Activated CD4-positive, alpha-beta T cell treated with anti-CD3 and anti-CD28 coated beads for 4 hours (primary cell): ENCODE data around the gene C11orf52.
"Not testable (repeated sequence)": the region's sequence is repeated elsewhere in the genome, so short reads cannot be mapped to it uniquely, and the experiment has no call there.

Source experiments
- DNase-seq, 2 donors: peaks; one replicate each; pipeline ENCODE4 v3.0.0-alpha.2; 2020

The C11orf52 gene

DNA sequence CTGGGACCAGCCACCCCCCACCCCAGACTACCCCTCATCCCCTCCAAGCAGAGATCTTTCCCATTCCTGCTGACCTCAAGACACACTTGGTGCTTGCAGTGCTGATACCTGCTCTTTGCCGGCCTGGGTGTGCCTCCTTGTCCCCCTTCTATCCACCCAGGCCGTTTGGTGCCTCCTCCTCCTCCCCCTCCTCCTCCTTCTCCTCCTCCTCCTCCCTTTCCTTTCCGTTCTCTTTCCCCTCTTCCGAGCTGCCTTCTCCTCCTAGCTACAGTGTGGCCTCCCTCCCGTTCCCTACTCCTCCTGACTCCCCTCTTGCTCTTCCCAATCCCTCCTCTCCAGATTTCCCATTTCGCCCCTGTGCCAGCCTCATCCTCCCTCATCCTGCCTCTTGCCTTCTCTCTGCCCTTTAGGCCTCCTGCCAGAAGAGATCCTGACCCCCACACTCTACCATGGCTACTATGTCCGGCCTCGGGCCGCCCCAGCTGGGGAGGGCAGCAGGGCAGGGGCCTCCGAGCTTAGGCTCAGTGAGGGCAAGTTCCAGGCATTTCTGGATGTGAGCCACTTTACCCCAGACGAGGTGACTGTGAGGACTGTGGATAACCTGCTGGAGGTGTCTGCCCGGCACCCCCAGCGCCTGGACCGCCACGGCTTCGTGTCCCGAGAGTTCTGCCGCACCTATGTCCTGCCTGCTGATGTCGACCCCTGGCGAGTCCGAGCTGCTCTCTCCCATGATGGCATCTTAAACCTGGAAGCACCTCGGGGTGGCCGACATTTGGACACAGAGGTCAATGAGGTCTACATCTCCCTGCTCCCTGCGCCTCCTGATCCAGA is 5.5 kb upstream of the C11orf52 start:
- DNase-seq = no peak

DNA sequence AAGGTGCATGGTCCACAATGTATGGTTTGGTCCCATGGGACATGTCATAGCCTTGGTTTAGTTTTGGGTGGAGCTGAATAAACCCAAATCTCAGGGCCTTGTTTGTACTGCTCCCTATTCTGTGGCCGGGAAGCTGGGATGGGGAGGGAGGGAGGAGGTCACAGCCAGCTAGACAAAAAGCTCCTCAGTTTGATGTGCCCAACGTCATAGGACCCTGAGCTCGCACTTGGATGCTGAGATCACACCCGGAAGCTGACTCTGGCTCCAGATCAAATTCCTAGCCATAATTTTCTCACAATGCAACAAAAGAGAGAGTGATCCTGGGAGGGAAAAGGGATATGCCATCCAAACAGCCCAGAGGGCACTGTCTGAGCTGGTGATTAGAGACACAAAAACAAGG is 4.7 kb upstream of the C11orf52 start:
- DNase-seq = no peak

DNA sequence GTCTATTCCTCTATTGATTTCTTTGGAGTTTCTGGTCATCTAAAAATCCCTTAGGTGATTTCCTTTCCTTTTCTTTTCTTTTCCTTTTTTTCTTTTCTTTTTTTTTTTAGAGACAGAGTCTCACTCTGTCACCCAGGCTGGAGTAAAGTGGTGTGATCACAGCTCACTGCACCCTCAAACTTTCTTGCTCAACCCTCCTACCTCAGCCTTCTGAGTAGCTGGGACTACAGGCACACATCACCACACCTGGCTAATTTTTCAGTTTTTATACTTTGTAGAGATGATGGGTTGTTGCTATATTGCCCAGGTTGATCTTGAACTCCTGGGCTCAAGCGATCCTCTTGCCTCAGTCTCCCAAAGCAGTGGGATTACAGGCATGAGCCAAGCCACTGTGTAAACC is 1.9 kb upstream of the C11orf52 start:
- no peak for DNase-seq

DNA sequence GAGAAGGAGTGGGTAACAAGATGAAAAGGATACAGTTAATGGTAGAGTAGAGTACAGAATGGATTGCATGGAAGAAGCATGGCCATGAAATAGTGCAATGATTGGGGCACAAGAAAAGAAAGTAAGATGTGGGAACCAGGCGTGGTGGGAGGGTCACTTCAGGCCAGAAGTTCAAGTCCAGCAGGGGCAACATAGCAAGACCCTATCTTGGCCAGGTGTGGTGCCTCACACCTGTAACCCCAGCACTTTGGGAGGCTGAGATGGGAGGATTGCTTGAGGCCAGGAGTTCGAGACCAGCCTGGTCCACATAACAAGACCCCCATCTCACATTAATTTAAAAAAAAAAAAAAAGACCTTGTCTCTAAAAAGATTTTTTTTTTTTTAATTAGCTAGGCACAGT is 1.4 kb upstream of the C11orf52 start:
- no peak for DNase-seq

DNA sequence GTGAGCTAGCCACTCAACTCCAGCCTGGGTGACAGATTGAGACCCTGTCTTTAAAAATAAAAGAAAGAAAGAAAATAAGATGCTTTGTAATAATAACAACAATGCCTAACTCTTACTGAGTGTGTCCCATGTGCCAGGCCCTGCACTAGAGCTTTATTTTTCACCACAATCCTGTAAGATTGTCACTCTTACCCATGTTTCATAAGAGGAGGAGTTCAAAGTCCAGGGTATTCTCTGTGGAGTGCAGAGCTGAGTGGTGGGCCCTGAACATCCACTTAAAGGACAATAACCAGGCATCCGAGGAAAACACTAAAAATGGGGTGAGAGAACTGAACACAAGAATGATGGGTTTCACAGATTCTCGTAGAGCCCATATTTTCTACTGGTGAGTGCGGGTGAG is 925 bp upstream of the C11orf52 start:
- DNase-seq = no peak

DNA sequence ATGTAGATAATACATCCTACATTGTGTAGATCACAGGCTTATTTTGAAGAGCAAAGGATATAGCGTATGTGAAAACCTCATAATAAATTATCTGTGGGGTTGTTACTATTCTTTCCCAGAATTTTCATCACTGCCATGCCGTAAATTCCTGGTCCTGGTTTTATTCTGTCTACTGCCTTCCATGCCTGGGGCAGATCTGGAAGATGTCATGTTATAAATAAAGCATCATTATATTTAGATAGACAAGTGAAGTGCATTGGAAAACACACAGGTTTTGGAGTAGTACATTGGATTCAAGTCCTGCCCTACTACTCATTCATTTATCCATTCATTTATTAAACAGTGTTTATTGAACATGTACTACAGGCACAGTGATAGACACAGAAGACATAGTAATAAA is 2.2 kb downstream of the C11orf52 start:
- DNase-seq = no peak

DNA sequence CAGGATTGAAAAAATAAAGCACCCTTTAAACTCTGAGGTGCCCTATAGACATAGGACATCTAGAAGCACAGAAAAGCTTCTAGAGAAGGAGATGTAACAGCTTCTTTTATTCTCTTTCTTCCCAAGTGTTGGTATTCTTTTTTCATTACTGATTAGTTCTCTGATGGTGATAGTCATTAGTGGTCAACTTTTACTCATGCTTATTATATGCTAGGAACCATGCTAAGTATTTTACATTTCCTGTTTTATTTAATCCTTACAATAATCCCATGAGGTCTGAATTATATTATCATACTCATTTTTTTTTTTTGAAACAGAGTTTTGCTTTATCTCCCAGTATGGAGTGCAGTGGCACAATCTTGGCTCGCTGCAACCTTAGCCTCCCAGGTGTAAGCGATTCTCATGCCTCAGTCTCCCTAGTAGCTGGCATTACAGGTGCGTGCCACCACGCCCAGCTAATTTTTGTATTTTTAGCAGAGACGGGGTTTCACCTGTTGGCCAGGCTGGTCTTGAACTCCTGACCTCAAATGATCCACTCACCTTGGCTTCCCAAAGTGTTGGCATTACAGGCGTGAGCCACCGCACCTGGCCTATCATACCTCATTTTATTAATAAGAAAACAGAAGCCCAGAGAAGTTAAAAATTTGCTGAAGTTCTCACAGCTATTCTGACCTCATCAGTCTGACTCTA is 3.0 kb downstream of the C11orf52 start:
- no peak for DNase-seq

DNA sequence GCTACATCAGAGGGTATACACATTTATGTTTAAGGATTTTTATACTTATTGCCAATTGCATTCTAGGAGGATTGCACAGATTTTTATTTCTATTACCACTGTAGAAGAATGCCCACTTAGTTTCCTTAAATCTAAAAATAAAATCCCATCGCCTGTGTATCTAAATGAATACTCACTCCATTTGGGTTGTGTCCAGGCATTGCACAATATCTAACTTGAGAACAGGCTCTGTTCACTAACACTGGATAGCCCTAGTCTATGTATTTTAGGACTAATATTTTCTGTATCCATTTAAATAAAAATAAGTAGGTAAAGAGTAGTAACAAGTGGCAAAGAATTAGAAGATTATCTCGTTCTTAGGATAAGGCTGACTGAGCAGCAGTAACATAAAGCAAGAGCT is 4.1 kb downstream of the C11orf52 start:
- no peak for DNase-seq

DNA sequence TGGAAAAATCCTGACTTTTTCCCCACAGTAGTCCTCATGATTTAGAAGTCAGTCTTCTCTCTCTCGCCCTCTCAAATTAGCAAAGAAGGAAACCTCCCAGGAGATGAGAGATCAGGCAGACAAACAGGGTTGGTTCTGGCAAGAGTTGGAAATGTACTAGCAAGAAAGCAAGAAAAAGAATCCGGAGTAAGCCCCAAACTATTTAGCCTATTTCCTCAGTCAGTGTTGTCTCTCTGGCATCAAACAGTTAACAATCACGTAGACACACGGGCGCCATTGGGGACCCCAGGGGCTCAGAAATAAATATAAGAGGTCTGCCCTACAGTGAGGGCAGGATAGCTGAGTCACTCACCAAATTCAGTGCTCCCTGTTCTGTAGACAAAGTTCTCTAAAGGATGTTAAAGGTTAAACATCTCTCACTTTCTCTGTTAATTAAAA is 4.7 kb downstream of the C11orf52 start:
- DNase-seq = no peak

DNA sequence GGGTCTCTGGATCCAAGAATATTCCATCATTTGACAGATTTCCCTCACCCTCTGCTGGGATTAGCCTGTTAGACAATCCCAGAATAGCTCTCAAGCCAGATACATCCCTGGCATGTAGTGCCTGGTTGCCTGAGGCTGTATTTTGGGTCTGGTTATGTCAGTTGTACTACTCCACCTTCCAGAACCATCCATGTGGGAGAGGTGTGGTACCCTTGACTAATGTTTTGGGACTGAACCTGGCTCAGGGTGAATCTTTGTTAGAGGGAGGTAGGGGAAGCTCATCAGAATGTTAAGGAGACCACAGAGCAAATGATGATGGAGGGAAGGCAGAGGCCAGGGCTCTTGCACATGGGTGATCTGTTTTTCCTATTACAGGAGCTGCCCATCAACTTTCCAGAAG is 5.2 kb downstream of the C11orf52 start:
- DNase-seq = no peak

DNA sequence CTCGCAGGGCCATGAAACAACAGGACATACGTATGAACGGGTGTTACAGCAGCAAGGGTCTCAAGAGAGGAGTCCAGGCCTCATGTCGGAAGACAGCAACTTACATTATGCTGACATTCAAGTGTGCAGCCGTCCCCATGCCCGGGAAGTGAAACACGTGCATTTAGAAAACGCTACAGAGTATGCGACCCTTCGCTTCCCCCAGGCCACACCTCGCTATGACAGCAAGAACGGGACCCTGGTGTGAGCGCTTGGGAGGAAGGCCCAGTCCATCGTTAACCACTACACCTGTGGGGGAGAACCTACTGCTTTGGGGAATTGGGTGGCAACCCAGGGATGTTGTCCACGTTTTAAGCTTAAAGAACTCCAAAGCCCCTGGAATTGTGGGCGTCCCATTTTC is 7.2 kb downstream of the C11orf52 start:
- DNase-seq = no peak

DNA sequence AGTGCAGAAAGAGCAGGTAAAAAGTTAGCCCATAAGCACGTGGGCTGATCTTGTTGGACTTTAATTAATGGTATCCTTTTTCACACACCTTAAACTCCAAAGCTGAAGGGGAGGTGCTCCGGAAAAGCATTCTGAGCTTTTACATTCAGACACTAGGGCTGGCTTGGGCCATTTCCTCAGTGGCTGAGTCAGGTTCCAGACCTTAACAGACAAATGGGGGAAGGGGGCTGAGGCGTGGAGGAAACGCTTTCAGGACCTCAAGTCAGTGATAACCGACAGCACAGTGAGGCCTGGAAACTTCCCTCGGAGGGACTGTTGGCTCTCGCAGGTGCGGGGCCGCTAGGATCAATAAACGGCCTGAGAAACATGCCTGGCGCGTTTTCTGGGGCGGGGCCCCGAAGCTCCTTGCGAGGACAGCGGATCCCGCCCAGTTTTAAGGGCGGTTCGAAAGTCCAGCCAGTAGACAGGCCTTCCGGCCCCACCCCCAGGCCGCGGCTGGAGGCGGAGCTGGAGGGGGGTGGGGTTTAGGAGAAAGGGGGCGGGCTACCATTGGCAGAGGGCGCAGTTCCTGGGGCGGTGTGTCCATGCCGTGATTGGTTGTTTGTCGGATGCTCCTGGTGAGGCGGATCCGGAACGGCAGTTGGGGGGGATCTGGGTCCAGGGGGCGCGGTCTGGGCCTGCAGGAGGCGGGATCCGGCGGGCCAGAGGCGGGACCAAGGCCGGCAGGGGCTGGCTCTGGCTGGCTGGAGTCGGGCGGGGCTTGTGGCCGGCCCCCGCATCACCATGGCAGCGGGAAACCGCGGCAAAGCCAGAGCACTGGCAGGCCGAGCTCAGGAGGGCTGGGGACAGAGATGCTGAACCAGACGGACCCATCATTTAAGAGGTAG is 8.0 kb downstream of the C11orf52 start:
- DNase-seq = peak; percentile 92

DNA sequence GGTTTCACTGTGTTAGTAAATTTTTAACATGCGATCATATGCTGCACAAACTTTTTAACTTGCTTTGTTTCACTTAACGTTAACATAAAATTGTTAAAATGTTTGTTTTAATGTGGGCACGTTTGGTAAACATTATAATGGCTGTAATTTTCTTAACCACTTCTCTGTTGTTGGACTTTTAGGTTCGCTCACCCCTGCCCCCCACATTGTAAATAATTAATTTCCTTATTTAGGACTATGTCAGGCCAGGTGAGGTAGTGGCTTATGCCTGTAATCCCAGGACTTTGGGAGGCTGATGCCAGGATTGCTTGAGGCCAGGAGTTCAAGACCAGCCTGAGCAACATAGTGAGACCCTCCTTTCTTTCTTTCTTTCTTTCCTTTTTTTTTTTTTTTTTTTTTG is 11.8 kb downstream of the C11orf52 start:
- no peak for DNase-seq

DNA sequence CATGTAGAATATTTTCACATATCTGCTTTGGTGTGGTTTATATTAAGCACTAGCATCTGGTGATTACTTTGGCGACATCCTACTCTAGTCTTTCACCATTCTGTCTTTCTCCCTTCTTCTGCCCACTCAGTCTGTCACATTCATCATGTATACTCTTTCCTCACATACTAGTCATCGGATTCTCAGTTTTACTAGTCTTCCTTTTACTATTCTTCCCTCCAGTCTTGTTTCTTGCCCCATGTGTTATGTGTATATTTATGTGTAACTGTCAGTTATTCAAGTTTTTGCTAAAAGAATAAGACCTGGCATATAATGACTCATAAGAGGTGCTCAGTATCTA is 13.9 kb downstream of the C11orf52 start:
- no peak for DNase-seq

DNA sequence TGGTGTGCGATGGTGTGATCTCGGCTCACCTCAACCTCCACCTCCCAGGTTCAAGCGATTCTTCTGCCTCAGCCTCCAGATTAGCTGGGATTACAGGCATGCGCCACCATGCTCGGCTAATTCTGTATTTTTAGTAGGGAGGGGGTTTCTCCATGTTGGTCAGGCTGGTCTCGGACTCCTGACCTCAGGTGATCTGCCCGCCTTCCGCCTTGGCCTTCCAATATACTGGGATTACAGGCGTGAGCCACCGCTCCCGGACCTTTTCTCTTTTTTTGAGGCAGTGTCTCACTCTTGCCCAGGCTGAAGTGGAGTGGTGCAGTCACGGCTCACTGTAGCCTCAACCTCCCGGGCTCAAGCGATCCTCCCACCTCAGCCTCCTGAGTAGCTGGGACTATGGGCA is 14.5 kb downstream of the C11orf52 start:
- DNase-seq = not testable (repeated sequence)

DNA sequence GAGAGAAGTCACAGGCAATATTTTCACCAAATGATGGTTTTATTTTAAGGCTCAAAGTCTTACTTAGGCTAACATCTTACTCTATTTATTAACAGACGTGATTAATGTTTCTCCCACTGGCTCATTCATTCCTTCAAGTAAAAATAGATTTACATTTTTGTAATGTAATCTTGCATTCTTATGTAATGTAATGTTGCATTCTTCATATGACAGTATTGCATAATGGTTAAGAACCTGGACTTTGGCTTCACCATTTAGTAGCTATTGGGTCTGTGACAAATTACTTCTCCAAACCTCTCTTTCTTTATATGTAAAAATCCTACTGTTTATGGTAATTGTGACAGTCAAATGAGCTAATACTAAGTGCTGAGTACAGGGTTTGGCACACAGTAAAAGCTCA is 15.2 kb downstream of the C11orf52 start:
- DNase-seq = no peak

DNA sequence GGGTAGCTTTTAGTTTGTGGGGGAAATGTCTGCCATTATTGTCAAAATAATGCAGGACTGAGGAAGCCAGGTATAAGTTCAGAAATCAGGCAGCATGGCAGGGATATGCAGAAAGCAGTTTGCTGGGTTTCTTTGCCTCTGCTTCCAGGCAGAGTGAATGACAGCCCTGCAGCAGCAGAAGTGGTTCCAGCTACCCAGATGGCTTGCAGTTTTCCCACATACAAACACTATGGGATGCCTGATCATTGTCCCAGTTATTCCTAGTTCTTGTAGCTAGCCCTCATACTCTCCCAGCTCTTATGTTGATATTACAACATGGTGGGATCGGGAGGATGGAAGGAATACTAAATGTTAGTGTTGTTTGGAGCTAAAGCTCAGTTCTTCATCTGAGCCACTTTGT is 15.6 kb downstream of the C11orf52 start:
- DNase-seq = no peak

DNA sequence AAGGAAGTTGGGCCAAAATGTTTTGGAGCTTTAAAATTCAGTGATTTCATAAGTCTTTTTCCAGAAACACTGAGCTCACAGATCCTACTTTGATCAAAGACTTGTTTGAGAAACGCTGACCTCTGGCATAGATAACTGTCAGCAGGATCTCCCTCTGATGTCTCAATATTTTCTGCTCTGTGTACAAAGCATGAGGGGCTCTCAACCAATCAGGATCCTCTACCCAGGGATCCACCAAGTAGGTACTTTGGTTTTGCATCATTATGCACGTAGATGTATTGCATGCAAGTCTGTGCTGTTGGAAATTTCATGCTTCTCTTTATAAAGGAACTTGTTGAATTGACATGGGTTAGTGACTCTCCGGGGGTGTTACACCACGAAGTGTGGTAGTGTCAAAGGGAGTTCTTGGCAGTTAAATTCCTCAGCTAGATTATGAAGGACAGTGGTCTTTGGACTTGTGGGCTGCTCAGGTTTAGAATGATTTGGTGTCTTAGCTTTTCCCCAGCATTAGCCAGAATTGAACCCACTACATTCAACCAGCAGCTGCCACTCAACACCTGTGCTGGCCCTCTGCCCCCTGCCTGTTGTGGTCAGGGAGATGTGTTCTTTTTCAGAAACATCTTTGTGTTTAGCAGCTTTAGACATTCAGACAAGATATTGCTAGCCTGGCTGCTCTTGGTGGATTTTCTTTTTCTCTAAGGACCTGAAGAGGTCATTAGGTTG is 16.8 kb downstream of the C11orf52 start:
- no peak for DNase-seq

DNA sequence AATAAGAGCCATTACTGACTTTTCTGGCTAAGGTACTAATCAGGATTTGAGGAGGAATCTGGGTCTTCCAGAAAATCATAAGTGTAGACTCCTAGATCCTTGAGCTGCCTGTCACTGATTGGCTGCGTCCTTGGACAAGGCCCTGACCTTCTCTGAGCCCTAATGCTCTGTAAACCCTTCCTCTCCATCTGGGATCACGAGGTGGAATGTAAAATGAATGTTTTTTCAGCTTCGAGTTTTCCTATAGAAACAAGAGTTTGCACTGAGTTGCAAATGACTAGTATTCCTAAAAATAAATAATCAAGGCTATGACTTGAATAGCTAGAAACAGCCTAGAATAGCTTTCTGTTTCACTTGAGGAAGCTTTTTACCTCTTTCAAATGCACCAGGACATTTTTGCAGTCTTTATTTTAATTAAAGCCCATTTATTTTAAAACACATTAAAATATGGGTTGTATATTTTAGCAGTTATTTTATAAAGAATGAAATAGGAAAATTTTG is 17.4 kb downstream of the C11orf52 start:
- DNase-seq = no peak

DNA sequence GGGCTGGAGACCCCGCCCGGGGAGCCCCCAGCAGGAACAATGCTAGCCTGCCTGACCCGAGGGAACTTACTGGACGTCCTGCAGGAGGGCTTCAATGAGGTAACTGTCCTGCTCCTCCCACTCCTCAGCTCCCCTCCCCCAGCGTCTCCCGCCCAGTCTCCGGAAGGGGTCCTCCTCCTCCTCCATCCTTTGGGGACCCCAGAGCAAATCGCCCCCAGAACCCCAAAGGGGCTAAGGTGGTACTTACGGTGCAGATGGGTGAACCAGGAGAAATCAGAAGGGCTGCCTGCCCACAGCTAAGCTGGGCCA is 18.7 kb downstream of the C11orf52 start:
- DNase-seq = no peak

DNA sequence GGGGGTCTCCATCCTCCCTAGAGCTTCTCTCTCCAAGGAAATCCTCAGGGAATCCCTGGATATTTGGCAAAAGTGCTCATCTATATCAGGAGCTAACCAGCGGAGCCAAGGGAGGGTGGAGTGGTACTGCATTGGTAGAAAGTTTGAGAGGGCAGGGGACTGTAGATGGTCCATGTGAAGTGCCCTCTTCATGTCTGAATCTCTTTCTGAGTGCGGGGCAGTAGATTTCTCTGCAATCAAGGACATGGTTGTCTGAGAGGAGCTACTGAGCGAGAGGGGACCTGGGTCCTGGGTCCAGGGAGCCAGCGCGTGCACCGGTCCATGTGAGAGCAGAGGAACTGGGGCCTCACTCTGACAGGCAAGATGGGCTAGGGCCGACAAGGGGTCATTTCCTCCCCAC is 19.1 kb downstream of the C11orf52 start:
- no peak for DNase-seq

DNA sequence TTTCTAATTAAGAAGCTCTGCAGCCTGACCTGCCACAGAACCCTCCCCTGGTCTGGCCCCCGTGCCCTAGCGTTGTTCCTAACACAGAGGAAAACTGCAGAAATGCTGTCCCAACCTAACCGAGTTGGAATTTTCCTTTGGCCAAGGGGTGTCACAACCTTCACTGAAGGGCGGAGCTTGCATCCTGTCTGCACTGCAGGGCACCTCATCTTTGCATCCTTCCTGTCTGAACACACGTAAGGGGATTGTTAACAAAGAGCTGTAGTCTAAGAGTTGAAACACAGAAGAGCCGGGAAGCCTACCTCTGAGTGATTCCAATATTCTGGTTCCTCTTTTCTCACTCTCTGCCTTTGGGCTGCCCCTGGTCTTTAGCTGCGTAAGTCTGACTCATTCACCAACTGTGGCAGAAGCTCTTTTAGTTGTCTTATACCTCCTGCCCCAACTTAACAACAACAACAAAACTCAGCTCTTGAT is 20.0 kb downstream of the C11orf52 start:
- DNase-seq = no peak
